Neural progenitor cell (in vitro differentiated cells): ENCODE measurements around the gene CLSTN3.

Source experiments
- CTCF ChIP-seq: fragments of 200-600 bp; sonication (generic); IDR thresholded peaks from 2 replicates; pipeline ENCODE4 v1.5.1; 2017; ENCODE audit warnings: antibody characterized with exemption, mild to moderate bottlenecking
- EZH2 ChIP-seq: fragments of 200-600 bp; sonication (generic); IDR thresholded peaks from 2 replicates; pipeline ENCODE4 v1.6.1; 2017; ENCODE audit warnings: antibody characterized with exemption, mild to moderate bottlenecking, moderate library complexity
- EZH2phosphoT487 ChIP-seq: fragments of 200-600 bp; sonication (generic); IDR thresholded peaks from 2 replicates; pipeline ENCODE4 v1.6.1; 2017; ENCODE audit warnings: antibody characterized with exemption

DNA sequence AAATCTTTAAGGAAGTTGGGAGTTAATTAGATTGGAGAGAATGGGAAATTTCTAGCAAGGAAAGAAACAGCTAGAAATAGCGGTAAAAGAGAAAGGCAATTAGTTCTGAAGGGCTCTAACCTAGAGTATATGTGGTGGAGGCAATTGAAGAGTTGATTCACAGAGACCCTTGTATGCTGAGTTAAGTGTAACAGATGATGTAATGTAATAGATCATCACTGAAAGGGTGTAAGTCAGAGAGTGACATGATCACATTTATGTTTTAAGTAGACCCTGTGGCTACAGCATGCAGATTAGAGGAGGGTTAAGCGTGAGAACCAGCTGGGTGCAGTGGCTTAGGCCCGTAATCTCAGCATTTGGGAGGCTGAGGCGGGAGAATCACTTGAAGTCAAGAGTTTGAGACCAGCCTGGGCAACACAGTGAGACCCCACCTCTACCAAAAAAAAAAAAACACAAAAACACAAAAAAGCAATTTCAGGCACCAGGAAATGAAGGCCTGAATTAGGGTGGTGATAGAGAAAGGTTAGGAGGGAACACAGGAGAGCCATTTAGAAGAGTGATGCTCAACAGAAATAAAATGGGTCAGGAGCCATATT is 4.4 kb upstream of the CLSTN3 start:
- TF ChIP-seq CTCF (no peak), EZH2phosphoT487 (no peak), EZH2 (no peak)
